GM23338 (cell line): ENCODE results near the gene PCDHA9.
A peak's percentile ranks its signal among the peaks of the same experiment; 100 is the strongest.

Source experiments
- EZH2 ChIP-seq: fragments of 200-600 bp; sonication (generic); IDR thresholded peaks from one replicate; pipeline ENCODE4 v1.8.0; 2017; ENCODE audit warnings: antibody characterized with exemption, mild to moderate bottlenecking, low read depth; ENCODE audit not compliant: unreplicated experiment
- EZH2phosphoT487 ChIP-seq: fragments of 200-600 bp; sonication (generic); IDR thresholded peaks from one replicate; pipeline ENCODE4 v1.8.1; 2018; ENCODE audit warnings: antibody characterized with exemption; ENCODE audit not compliant: unreplicated experiment
- POLR2AphosphoS5 ChIP-seq: IDR thresholded peaks from 2 replicates; pipeline ENCODE4 v1.6.1; 2016; ENCODE audit warnings: antibody characterized with exemption, low read depth
- TF ChIP-seq, protein P1 (sequence below), 2 experiments: fragments of 200-600 bp in 1 of 2; sonication (generic) in 1 of 2; conservative IDR thresholded peaks; 2 replicates each; pipeline versions ENCODE4 v1.5.1 to v1.6.1; 2016 to 2017; ENCODE audit warnings: antibody characterized with exemption in 2 of 2, low read depth in 2 of 2, mild to moderate bottlenecking in 2 of 2, moderate library complexity in 1 of 2

- TF ChIP-seq, protein P1, sequence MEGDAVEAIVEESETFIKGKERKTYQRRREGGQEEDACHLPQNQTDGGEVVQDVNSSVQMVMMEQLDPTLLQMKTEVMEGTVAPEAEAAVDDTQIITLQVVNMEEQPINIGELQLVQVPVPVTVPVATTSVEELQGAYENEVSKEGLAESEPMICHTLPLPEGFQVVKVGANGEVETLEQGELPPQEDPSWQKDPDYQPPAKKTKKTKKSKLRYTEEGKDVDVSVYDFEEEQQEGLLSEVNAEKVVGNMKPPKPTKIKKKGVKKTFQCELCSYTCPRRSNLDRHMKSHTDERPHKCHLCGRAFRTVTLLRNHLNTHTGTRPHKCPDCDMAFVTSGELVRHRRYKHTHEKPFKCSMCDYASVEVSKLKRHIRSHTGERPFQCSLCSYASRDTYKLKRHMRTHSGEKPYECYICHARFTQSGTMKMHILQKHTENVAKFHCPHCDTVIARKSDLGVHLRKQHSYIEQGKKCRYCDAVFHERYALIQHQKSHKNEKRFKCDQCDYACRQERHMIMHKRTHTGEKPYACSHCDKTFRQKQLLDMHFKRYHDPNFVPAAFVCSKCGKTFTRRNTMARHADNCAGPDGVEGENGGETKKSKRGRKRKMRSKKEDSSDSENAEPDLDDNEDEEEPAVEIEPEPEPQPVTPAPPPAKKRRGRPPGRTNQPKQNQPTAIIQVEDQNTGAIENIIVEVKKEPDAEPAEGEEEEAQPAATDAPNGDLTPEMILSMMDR (conservative IDR thresholded peaks at IDR 0.05; ENCODE audit: low read depth in 2 of 2) = peak; percentile 63 to 67
- TF ChIP-seq EZH2phosphoT487 = no peak
- TF ChIP-seq EZH2 = no peak
- TF ChIP-seq POLR2AphosphoS5 = no peak
Measured at GRCh38 chr5:140800816-140801493, 47.2 kb upstream of the PCDHA9 start, which contains the start of gene PCDHA3.
